GM12892 (cell line): Measurements from ENCODE around the gene LMLN.
A peak's percentile ranks its signal among the peaks of the same experiment; 100 is the strongest.
"Not testable (repeated sequence)": the region's sequence is repeated elsewhere in the genome, so short reads cannot be mapped to it uniquely, and the experiment has no call there.

Experiments used
- DNase-seq: peaks from one replicate; pipeline ENCODE4 v3.0.0; 2011; ENCODE audit not compliant: insufficient read length
- FAIRE-seq: peaks from 2 replicates; lab custom pipeline; 2011; peaks lifted over from hg19 to GRCh38; lab: Jason Lieb, UNC
- POLR2A ChIP-seq: IDR thresholded peaks from 2 replicates; pipeline ENCODE4 v1.6.1; 2011; ENCODE audit warnings: low read depth, low read length, control low read depth
- POLR2AphosphoS5 ChIP-seq: IDR thresholded peaks from 2 replicates; pipeline ENCODE4 v1.6.1; 2011; ENCODE audit warnings: low read depth, low read length, control low read depth
- TAF1 ChIP-seq: IDR thresholded peaks from 2 replicates; pipeline ENCODE4 v1.6.1; 2011; ENCODE audit warnings: low read depth, mild to moderate bottlenecking, control low read depth, low read length, borderline replicate concordance

LMLN gene

GRCh38 chr3:198046120-198046857 lies 86.3 kb downstream of the LMLN start:
- no peak for TF ChIP-seq TAF1
- no peak for TF ChIP-seq POLR2AphosphoS5
- TF ChIP-seq POLR2A: no peak
- no peak for FAIRE-seq

GRCh38 chr3:198048445-198048844 lies 88.4 kb downstream of the LMLN start:
- DNase-seq (no peak), FAIRE-seq (no peak)
- no peak for TF ChIP-seq POLR2A
- TF ChIP-seq POLR2AphosphoS5: no peak
- no peak for TF ChIP-seq TAF1

More at GRCh38 chr3:198046120-198046857, 86.3 kb downstream of the LMLN start:
- DNase-seq: no peak

- TF ChIP-seq TAF1 (no peak), POLR2AphosphoS5 (no peak), POLR2A (no peak)
- FAIRE-seq (no peak), DNase-seq (no peak)
Measured at GRCh38 chr3:198051836-198052235, 91.8 kb downstream of the LMLN start.

- not testable (repeated sequence) for DNase-seq, FAIRE-seq
Measured at GRCh38 chr3:198053462-198053861, 93.4 kb downstream of the LMLN start.

- no peak for FAIRE-seq
- TF ChIP-seq POLR2AphosphoS5 (no peak), POLR2A (no peak)
- no peak for DNase-seq
Measured at GRCh38 chr3:198061119-198062067, 101.4 kb downstream of the LMLN start.

- FAIRE-seq (no peak), DNase-seq (no peak)
- no peak for TF ChIP-seq POLR2AphosphoS5
- no peak for TF ChIP-seq TAF1
- TF ChIP-seq POLR2A: no peak
Measured at GRCh38 chr3:198062068-198062465, 102.0 kb downstream of the LMLN start.

GRCh38 chr3:198064420-198064819 lies 104.4 kb downstream of the LMLN start:
- TF ChIP-seq POLR2A (no peak), POLR2AphosphoS5 (no peak), TAF1 (no peak)
- no peak for DNase-seq
- no peak for FAIRE-seq

GRCh38 chr3:198065897-198066296 lies 105.9 kb downstream of the LMLN start:
- TF ChIP-seq POLR2A (no peak), TAF1 (no peak), POLR2AphosphoS5 (no peak)
- FAIRE-seq: no peak

GRCh38 chr3:198067416-198067815 lies 107.4 kb downstream of the LMLN start:
- no peak for FAIRE-seq
- DNase-seq: no peak
- TF ChIP-seq POLR2AphosphoS5 (no peak), TAF1 (no peak), POLR2A (no peak)

More at GRCh38 chr3:198065897-198066296, 105.9 kb downstream of the LMLN start:
- no peak for DNase-seq

- FAIRE-seq: no peak
- no peak for TF ChIP-seq TAF1
- TF ChIP-seq POLR2A: no peak
- no peak for TF ChIP-seq POLR2AphosphoS5
Measured at GRCh38 chr3:198070871-198071270, 110.9 kb downstream of the LMLN start.

GRCh38 chr3:198071602-198072287 lies 111.7 kb downstream of the LMLN start:
- DNase-seq (no peak), FAIRE-seq (peak; percentile 57)
- TF ChIP-seq TAF1 (no peak), POLR2A (no peak), POLR2AphosphoS5 (no peak)

More at GRCh38 chr3:198070871-198071270, 110.9 kb downstream of the LMLN start:
- DNase-seq: no peak
